ENCODE data around the gene NTM.

The NTM gene

GRCh38 chr11:131980199-131980598, 609.8 kb downstream of the NTM start:
- DNase-seq: no peak

GRCh38 chr11:131980888-131981668, 610.7 kb downstream of the NTM start:
- DNase-seq: peak in 7 of 56 donors; percentile 5 to 31 (median 14)

GRCh38 chr11:131982154-131982553, 611.7 kb downstream of the NTM start:
- no peak for DNase-seq

- no peak for DNase-seq
Observed at GRCh38 chr11:131985846-131986301, 615.5 kb downstream of the NTM start.

GRCh38 chr11:131987703-131988102, 617.3 kb downstream of the NTM start:
- DNase-seq: no peak

- DNase-seq: no peak
Observed at GRCh38 chr11:131991606-131992005, 621.2 kb downstream of the NTM start.

- no peak for DNase-seq
Observed at GRCh38 chr11:131993246-131993645, 622.8 kb downstream of the NTM start.

- DNase-seq: no peak
Observed at GRCh38 chr11:131998020-131998419, 627.6 kb downstream of the NTM start.

- peak in 8 of 56 donors; percentile 13 to 62 (median 18) for DNase-seq
Observed at GRCh38 chr11:131999084-131999483, 628.7 kb downstream of the NTM start.

GRCh38 chr11:131999955-132000354, 629.5 kb downstream of the NTM start:
- no peak for DNase-seq

GRCh38 chr11:132005887-132006286, 635.5 kb downstream of the NTM start:
- DNase-seq: no peak

- DNase-seq: no peak
Observed at GRCh38 chr11:132006884-132007580, 636.6 kb downstream of the NTM start.

- DNase-seq: no peak
Observed at GRCh38 chr11:132008226-132008625, 637.8 kb downstream of the NTM start.

GRCh38 chr11:132008872-132009271, 638.5 kb downstream of the NTM start:
- no peak for DNase-seq

GRCh38 chr11:132020001-132020400, 649.6 kb downstream of the NTM start:
- no peak for DNase-seq

- DNase-seq: no peak
Observed at GRCh38 chr11:132022285-132022684, 651.9 kb downstream of the NTM start.

GRCh38 chr11:132022733-132023478, 652.5 kb downstream of the NTM start:
- DNase-seq: no peak

- no peak for DNase-seq
Observed at GRCh38 chr11:132024587-132025295, 654.3 kb downstream of the NTM start.

- no peak for DNase-seq
Observed at GRCh38 chr11:132026746-132027145, 656.3 kb downstream of the NTM start.

- DNase-seq: peak in 8 of 56 donors; percentile 27 to 74 (median 37)
Observed at GRCh38 chr11:132028380-132029240, 658.2 kb downstream of the NTM start.

All from amygdala (tissue), 56 donors.